IMR-90 (cell line): ENCODE measurements around the gene MSI2. TPM values are rescaled to one million over a fixed set of nuclear protein-coding genes. Genes with fewer than 3 reads are reported as not detected.

ENCODE experiments used
- ATAC-seq: fragments of 200-7000 bp; cut with Tn5 transposase; 2 replicates; pipeline ENCODE4 v1.9.1; 2020; ENCODE audit warnings: low read depth, mild to moderate bottlenecking, moderate library complexity
- BruUV-seq: library from RNA; stranded (reverse); fragments of 400-500 nt; replicated peaks from 2 replicates; lab custom pipeline; 2021; lab: Mats Ljungman, UMichigan
- CTCF ChIA-PET: fragments of 300-600 bp; formaldehyde crosslinking; extraction: SDS; loops from one replicate; lab custom pipeline; 2021; ENCODE audit warnings: antibody characterized with exemption; lab: Yijun Ruan, JAX
- POLR2A ChIA-PET: fragments of 300-600 bp; sonication (Branson Sonifier 250); formaldehyde crosslinking; loops from one replicate; lab custom pipeline; 2022; ENCODE audit warnings: antibody characterized with exemption; ENCODE audit not compliant: unreplicated experiment; lab: Charles Lee
- DNase-seq: peaks from one replicate; pipeline ENCODE4 v3.0.0; 2013
- H2AFZ ChIP-seq: replicated peaks from 2 replicates; pipeline ENCODE3; 2013; ENCODE audit warnings: low read length, mild to moderate bottlenecking; ENCODE audit not compliant: poor library complexity
- H2AK5ac ChIP-seq: 2 replicates; pipeline ENCODE4 v1.6.1; 2013; ENCODE audit warnings: low read depth, low read length, inconsistent platforms
- H2AK9ac ChIP-seq: replicated peaks from 2 replicates; pipeline ENCODE3; 2013; ENCODE audit warnings: mild to moderate bottlenecking, low read depth, low read length, moderate library complexity; ENCODE audit not compliant: poor library complexity
- H2BK120ac ChIP-seq: 2 replicates; pipeline ENCODE4 v1.6.1; 2013; ENCODE audit warnings: low read depth, low read length, inconsistent platforms
- H2BK15ac ChIP-seq: 3 replicates; pipeline ENCODE4 v1.6.1; 2013; ENCODE audit warnings: low read depth, low read length, inconsistent platforms
- H2BK20ac ChIP-seq: 2 replicates; pipeline ENCODE4 v1.6.1; 2013; ENCODE audit warnings: low read depth, mild to moderate bottlenecking, inconsistent platforms, low read length, moderate library complexity
- H2BK5ac ChIP-seq: 2 replicates; pipeline ENCODE4 v1.6.1; 2013; ENCODE audit warnings: mild to moderate bottlenecking, low read depth, low read length, inconsistent platforms; ENCODE audit not compliant: poor library complexity, severe bottlenecking
- H3K14ac ChIP-seq: replicated peaks from 2 replicates; pipeline ENCODE4 v1.6.1; 2013; ENCODE audit warnings: low read depth, low read length, inconsistent platforms
- H3K18ac ChIP-seq: 2 replicates; pipeline ENCODE4 v1.6.1; 2013; ENCODE audit warnings: low read depth, low read length, control low read depth
- H3K23ac ChIP-seq: 2 replicates; pipeline ENCODE4 v1.6.1; 2013; ENCODE audit warnings: low read depth, low read length, inconsistent platforms
- H3K27ac ChIP-seq: 2 replicates; pipeline ENCODE4 v1.5.1; 2013; ENCODE audit warnings: mild to moderate bottlenecking, control low read depth, low read length; ENCODE audit not compliant: insufficient read depth
- H3K27me3 ChIP-seq: 2 replicates; pipeline ENCODE4 v1.6.1; 2013; ENCODE audit warnings: low read length; ENCODE audit not compliant: control insufficient read depth, insufficient read depth
- H3K36me3 ChIP-seq: 2 replicates; pipeline ENCODE4 v1.6.1; 2013; ENCODE audit warnings: low read length, mixed read lengths; ENCODE audit not compliant: control insufficient read depth, insufficient read depth
- H3K4ac ChIP-seq: 2 replicates; pipeline ENCODE4 v1.6.1; 2013; ENCODE audit warnings: low read depth, low read length, inconsistent platforms
- H3K4me1 ChIP-seq: 2 replicates; pipeline ENCODE4 v1.6.1; 2013; ENCODE audit warnings: low read length, mixed read lengths; ENCODE audit not compliant: control insufficient read depth, insufficient read depth
- H3K4me2 ChIP-seq: 2 replicates; pipeline ENCODE4 v1.6.1; 2013; ENCODE audit warnings: low read depth, mild to moderate bottlenecking, control low read depth, low read length, moderate library complexity
- H3K4me3 ChIP-seq: 2 replicates; pipeline ENCODE4 v1.5.1; 2013; ENCODE audit warnings: low read depth, mild to moderate bottlenecking, control low read depth, low read length, moderate library complexity; ENCODE audit not compliant: insufficient read depth
- H3K56ac ChIP-seq: 2 replicates; pipeline ENCODE4 v1.6.1; 2013; ENCODE audit warnings: low read length, inconsistent platforms; ENCODE audit not compliant: insufficient read depth; ENCODE audit errors: extremely low read depth
- H3K79me1 ChIP-seq, 2 experiments: 2 replicates each; pipeline ENCODE4 v1.6.1; 2013; ENCODE audit warnings: low read length in 2 of 2, inconsistent platforms in 1 of 2, low read depth in 1 of 2
- H3K9ac ChIP-seq: 2 replicates; pipeline ENCODE4 v1.6.1; 2013; ENCODE audit warnings: low read depth, low read length, control low read depth
- H3K9me1 ChIP-seq: 2 replicates; pipeline ENCODE4 v1.6.1; 2013; ENCODE audit warnings: low read length, inconsistent platforms; ENCODE audit not compliant: insufficient read depth
- H3K9me3 ChIP-seq: 2 replicates; pipeline ENCODE4 v1.6.1; 2013; ENCODE audit warnings: low read length; ENCODE audit not compliant: control insufficient read depth, insufficient read depth
- H4K20me1 ChIP-seq: 2 replicates; pipeline ENCODE4 v1.6.1; 2013; ENCODE audit warnings: low read length, inconsistent platforms; ENCODE audit not compliant: insufficient read depth
- H4K5ac ChIP-seq: 2 replicates; pipeline ENCODE4 v1.6.1; 2013; ENCODE audit warnings: mild to moderate bottlenecking, low read depth, low read length, control low read depth
- H4K8ac ChIP-seq, 2 experiments: 2 replicates each; pipeline ENCODE4 v1.6.1; 2013; ENCODE audit warnings: low read depth in 2 of 2, low read length in 2 of 2, control low read depth in 1 of 2, inconsistent platforms in 1 of 2
- H4K91ac ChIP-seq: 2 replicates; pipeline ENCODE4 v1.6.1; 2013; ENCODE audit warnings: low read depth, low read length, inconsistent platforms; ENCODE audit not compliant: insufficient read depth
- BHLHE40 ChIP-seq: fragments of 150-350 bp; IDR thresholded peaks from 2 replicates; pipeline ENCODE4 v1.6.1; 2016; ENCODE audit warnings: mild to moderate bottlenecking, low read depth, low read length
- CEBPB ChIP-seq: IDR thresholded peaks from 2 replicates; pipeline ENCODE4 v1.6.1; 2012; ENCODE audit warnings: low read depth, low read length, improper control_type of control experiment
- CHD1 ChIP-seq: IDR thresholded peaks from 2 replicates; pipeline ENCODE4 v1.6.1; 2012; ENCODE audit warnings: low read depth, low read length, improper control_type of control experiment
- ELK1 ChIP-seq: fragments of 150-350 bp; IDR thresholded peaks from 2 replicates; pipeline ENCODE4 v1.6.1; 2016; ENCODE audit warnings: low read depth, mild to moderate bottlenecking, low read length, moderate library complexity, borderline replicate concordance
- FOS ChIP-seq: fragments of 150-350 bp; IDR thresholded peaks from 2 replicates; pipeline ENCODE4 v1.6.1; 2016; ENCODE audit warnings: low read depth, low read length
- MAFK ChIP-seq: IDR thresholded peaks from 2 replicates; pipeline ENCODE4 v1.6.1; 2012; ENCODE audit warnings: low read depth, low read length, improper control_type of control experiment
- NFE2L2 ChIP-seq: fragments of 150-350 bp; IDR thresholded peaks from 2 replicates; pipeline ENCODE4 v1.6.1; 2016; ENCODE audit warnings: low read depth, mild to moderate bottlenecking, low read length
- RAD21 ChIP-seq: IDR thresholded peaks from 2 replicates; pipeline ENCODE4 v1.6.1; 2012; ENCODE audit warnings: low read length, improper control_type of control experiment
- RCOR1 ChIP-seq: IDR thresholded peaks from 2 replicates; pipeline ENCODE4 v1.6.1; 2012; ENCODE audit warnings: mild to moderate bottlenecking, low read length, improper control_type of control experiment; ENCODE audit not compliant: insufficient replicate concordance
- SMC3 ChIP-seq: fragments of 150-350 bp; IDR thresholded peaks from 2 replicates; pipeline ENCODE4 v1.6.1; 2016; ENCODE audit warnings: low read depth, mild to moderate bottlenecking, antibody characterized with exemption, low read length, moderate library complexity
- WGBS, 2 experiments: methylation state at CpG; one replicate each; pipeline versions ENCODE4 v1.1.5 to v1.1.7; 2013; ENCODE audit warnings: missing lambda C conversion rate in 2 of 2; ENCODE audit not compliant: insufficient read length in 1 of 2; ENCODE audit errors: extremely low coverage in 2 of 2; 5-methylcytosine and 5-hydroxymethylcytosine counted together
- dilution Hi-C: fragments of 300-500 bp; cut with HindIII; formaldehyde crosslinking; loops from one replicate; pipeline ENCODE4 v1.14.3; 2018; ENCODE audit warnings: low sequenced_read_pairs; ENCODE audit not compliant: unreplicated experiment
- in situ Hi-C: fragments of 300-500 bp; cut with MboI; formaldehyde crosslinking; loops from 3 replicates; pipeline ENCODE4 v1.14.3; 2019; ENCODE audit warnings: low sequenced_read_pairs, inconsistent platforms, mixed read lengths
- intact Hi-C: fragments of 100-400 bp; cut with micrococcal nuclease; formaldehyde crosslinking; loops from 2 replicates; pipeline ENCODE4 v1.10.0; 2022
- polyA plus RNA-seq, 3 experiments: library from polyadenylated mRNA; depleted of rRNA; stranded (reverse); fragments of >200 nt; gene quantifications; 2 replicates each; pipeline ENCODE4 v1.2.3, GENCODE V29; 2012; ENCODE audit warnings: low replicate concordance in 1 of 3
- total RNA-seq: library from RNA; depleted of rRNA; stranded (reverse); fragments of >200 nt; gene quantifications from 2 replicates; pipeline ENCODE4 v1.2.3, GENCODE V29; 2012
- TF ChIP-seq, protein P1 (sequence below): fragments of 150-350 bp; IDR thresholded peaks from 2 replicates; pipeline ENCODE4 v1.6.1; 2017; ENCODE audit warnings: mild to moderate bottlenecking, antibody characterized with exemption, low read length, low read depth

Gene MSI2
- total and polyA plus RNA-seq, 2 of the 4 experiments (the other 2 are of a cell fraction): 13.0 to 16.0 TPM

DNA sequence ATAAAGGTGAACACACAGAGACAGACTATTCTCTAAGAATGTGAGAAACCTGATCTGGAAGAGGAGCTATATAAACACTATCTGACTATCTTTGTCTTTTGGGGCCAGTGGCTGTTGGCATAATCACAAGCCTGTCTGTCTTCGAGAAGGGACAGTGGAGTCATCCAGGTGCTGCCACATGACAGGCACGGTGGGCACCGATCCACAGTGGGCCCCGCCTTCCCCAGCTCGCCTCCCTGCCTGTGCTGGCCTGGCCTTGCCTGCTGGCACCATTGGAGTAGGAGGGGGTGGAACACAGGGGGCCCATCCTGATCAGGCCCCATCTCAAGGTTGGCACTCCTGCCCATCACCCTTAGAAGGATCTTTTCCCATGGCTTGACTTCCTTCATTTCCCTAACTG is 376.0 kb downstream of the MSI2 start:
- H3K27ac ChIP-seq: no peak overlapping the region
- no peak overlapping the region for H3K4me3 ChIP-seq
- H3K9me3 ChIP-seq: no peaks in the 10 kb centered on the region; the same call in 1 of the 2 replicates
- no peak overlapping the region for H4K5ac ChIP-seq
- CTCF ChIA-PET: no interaction called here
- H3K9me1 ChIP-seq: peaks cover 7% of the 10 kb centered on the region
- no peak overlapping the region for H3K4ac ChIP-seq
- no peak overlapping the region for H3K18ac ChIP-seq
- H2BK15ac ChIP-seq: no peak overlapping the region
- H2BK120ac ChIP-seq: no peak overlapping the region
- H2AK9ac ChIP-seq: no peak overlapping the region
- H3K14ac ChIP-seq: no peak overlapping the region
- TF ChIP-seq ELK1: no peak
- TF ChIP-seq SMC3: no peak
- TF ChIP-seq CHD1: no peak
- TF ChIP-seq CEBPB: no peak
- no peak for TF ChIP-seq BHLHE40
- TF ChIP-seq, protein P1, sequence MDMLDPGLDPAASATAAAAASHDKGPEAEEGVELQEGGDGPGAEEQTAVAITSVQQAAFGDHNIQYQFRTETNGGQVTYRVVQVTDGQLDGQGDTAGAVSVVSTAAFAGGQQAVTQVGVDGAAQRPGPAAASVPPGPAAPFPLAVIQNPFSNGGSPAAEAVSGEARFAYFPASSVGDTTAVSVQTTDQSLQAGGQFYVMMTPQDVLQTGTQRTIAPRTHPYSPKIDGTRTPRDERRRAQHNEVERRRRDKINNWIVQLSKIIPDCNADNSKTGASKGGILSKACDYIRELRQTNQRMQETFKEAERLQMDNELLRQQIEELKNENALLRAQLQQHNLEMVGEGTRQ: no peak
- no peak for TF ChIP-seq NFE2L2
- no peak for TF ChIP-seq FOS
- no peak for TF ChIP-seq RAD21
- TF ChIP-seq MAFK: no peak
- no peak for TF ChIP-seq RCOR1
- no peak overlapping the region for H4K91ac ChIP-seq
- peaks cover 4% of the 10 kb centered on the region for H3K4me1 ChIP-seq
- in situ Hi-C loops (no loop called here), dilution Hi-C loops (no loop called here), intact Hi-C loops (no loop called here)
- no peak overlapping the region for H3K23ac ChIP-seq
- H2AFZ ChIP-seq: no peak overlapping the region
- DNase-seq: no peak
- ATAC-seq: no peak
- H3K27me3 ChIP-seq: no peaks in the 10 kb centered on the region
- WGBS, 2 experiments: 100% methylated on average over 1 of the region's 5 CpGs; no CpG with 5 or more reads in 1 of the 2 experiments
- H3K9ac ChIP-seq: no peak overlapping the region
- no peak overlapping the region for H3K4me2 ChIP-seq
- POLR2A ChIA-PET: no interaction called here
- H3K79me1 ChIP-seq: no peaks in the 10 kb centered on the region
- no TSS peak for BruUV-seq
- H3K56ac ChIP-seq: no peak overlapping the region
- no peaks in the 10 kb centered on the region for H4K20me1 ChIP-seq
- no peak overlapping the region for H4K8ac ChIP-seq
- H2AK5ac ChIP-seq: no peak overlapping the region
- H2BK20ac ChIP-seq: no peak overlapping the region
- H2BK5ac ChIP-seq: no peak overlapping the region
- H3K36me3 ChIP-seq: peaks cover 5% of the 10 kb centered on the region; the same call in 1 of the 2 replicates
